T-helper 17 cell (primary cell): ENCODE data around the gene YAE1. TPM values are rescaled to one million over a fixed set of nuclear protein-coding genes. Genes with fewer than 3 reads are reported as not detected.

Experiments used
- ATAC-seq: fragments of 150-1000 bp; cut with Tn5 transposase; 2 replicates; pipeline ENCODE4 v1.10.0; 2021; ENCODE audit warnings: mild to moderate bottlenecking, moderate library complexity
- DNase-seq, 3 donors: peaks; one replicate each; pipeline versions ENCODE4 v3.0.0 to v3.0.0-alpha.2; 2020 to 2021
- H3K9me3 ChIP-seq: one replicate; pipeline ENCODE4 v1.7.0; 2013; ENCODE audit warnings: low read length, mild to moderate bottlenecking; ENCODE audit not compliant: control insufficient read depth, poor library complexity, severe bottlenecking
- H3K27ac Mint-ChIP-seq: one replicate; pipeline ENCODE4 v1.8.0; 2022; ENCODE audit warnings: mild to moderate bottlenecking, moderate library complexity, mixed read lengths
- H3K27me3 Mint-ChIP-seq: one replicate; pipeline ENCODE4 v1.8.0; 2022; ENCODE audit warnings: mixed read lengths
- H3K36me3 Mint-ChIP-seq: one replicate; pipeline ENCODE4 v1.8.0; 2022; ENCODE audit warnings: low read depth, mixed read lengths
- H3K4me1 Mint-ChIP-seq: one replicate; pipeline ENCODE4 v1.8.0; 2022; ENCODE audit warnings: mild to moderate bottlenecking, mixed read lengths
- H3K4me3 Mint-ChIP-seq: one replicate; pipeline ENCODE4 v1.8.0; 2022; ENCODE audit warnings: mild to moderate bottlenecking, moderate library complexity, mixed read lengths
- total RNA-seq, 4 donors: library from RNA in 2 of 4; stranded (reverse) in 2 of 4; gene quantifications; one replicate each; pipeline ENCODE4 v1.2.3 and lab custom pipeline; 2022 to 2026

The YAE1 gene
- total RNA-seq (1 to 10 TPM; 3.7 to 6.6 TPM), total RNA-seq (lab: John Stamatoyannopoulos, UW) (2.3 to 12.4 reads per million in 2 donors)

- H3K27me3 Mint-ChIP-seq = peaks cover 3% of the 10 kb centered on the region
- peaks cover 18% of the 10 kb centered on the region for H3K4me1 Mint-ChIP-seq
- no peaks in the 10 kb centered on the region for H3K9me3 ChIP-seq
- ATAC-seq = peak; percentile 95
- peak; percentile 53 to 64 (median 56) for DNase-seq
- peak within 1 kb of the TSS; percentile 97 for H3K27ac Mint-ChIP-seq
- peak within 1 kb of the TSS; percentile 100 for H3K4me3 Mint-ChIP-seq
- H3K36me3 Mint-ChIP-seq = peaks cover 2% of the 10 kb centered on the region
These were observed at the start of gene YAE1 for GRCh38 chr7:39566023-39566921. YAE1 (plus strand) TSS chr7:39566404; CDS start chr7:39566419, 15 bp downstream.

GRCh38 chr7:39516498-39516897 lies 49.7 kb upstream of the YAE1 start:
- Mint-ChIP-seq H3K27ac (no peak overlapping the region), H3K36me3 (no peaks in the 10 kb centered on the region), H3K27me3 (peaks cover 15% of the 10 kb centered on the region), H3K4me1 (peaks cover 7% of the 10 kb centered on the region), H3K4me3 (no peak overlapping the region)
- ATAC-seq (no peak), DNase-seq (no peak)
- H3K9me3 ChIP-seq = no peaks in the 10 kb centered on the region

- Mint-ChIP-seq H3K4me1 (peaks cover 7% of the 10 kb centered on the region), H3K36me3 (no peaks in the 10 kb centered on the region), H3K4me3 (no peak overlapping the region), H3K27me3 (peaks cover 19% of the 10 kb centered on the region), H3K27ac (no peak overlapping the region)
- H3K9me3 ChIP-seq = no peaks in the 10 kb centered on the region
- DNase-seq (no peak), ATAC-seq (no peak)
These were observed 49.0 kb upstream of the YAE1 start for GRCh38 chr7:39517240-39517639.

GRCh38 chr7:39525926-39526325 lies 40.3 kb upstream of the YAE1 start:
- no peak for ATAC-seq
- no peak overlapping the region for H3K4me3 Mint-ChIP-seq
- peaks cover 2% of the 10 kb centered on the region for H3K4me1 Mint-ChIP-seq
- no peak for DNase-seq
- no peaks in the 10 kb centered on the region for H3K9me3 ChIP-seq
- no peak overlapping the region for H3K27ac Mint-ChIP-seq
- H3K27me3 Mint-ChIP-seq = peaks cover 57% of the 10 kb centered on the region
- no peaks in the 10 kb centered on the region for H3K36me3 Mint-ChIP-seq

GRCh38 chr7:39526666-39527065 lies 39.5 kb upstream of the YAE1 start:
- H3K27me3 Mint-ChIP-seq = peaks cover 56% of the 10 kb centered on the region
- no peak overlapping the region for H3K4me3 Mint-ChIP-seq
- DNase-seq = no peak

GRCh38 chr7:39527296-39527695 lies 38.9 kb upstream of the YAE1 start:
- H3K9me3 ChIP-seq = no peaks in the 10 kb centered on the region
- no peaks in the 10 kb centered on the region for H3K36me3 Mint-ChIP-seq
- H3K27me3 Mint-ChIP-seq = peaks cover 56% of the 10 kb centered on the region
- H3K4me3 Mint-ChIP-seq = no peak overlapping the region
- no peak for ATAC-seq
- DNase-seq = no peak
- peaks cover 2% of the 10 kb centered on the region for H3K4me1 Mint-ChIP-seq
- H3K27ac Mint-ChIP-seq = no peak overlapping the region

More at GRCh38 chr7:39526666-39527065, 39.5 kb upstream of the YAE1 start:
- H3K27ac Mint-ChIP-seq = no peak overlapping the region
- H3K36me3 Mint-ChIP-seq = no peaks in the 10 kb centered on the region
- H3K4me1 Mint-ChIP-seq = peaks cover 2% of the 10 kb centered on the region
- H3K9me3 ChIP-seq = no peaks in the 10 kb centered on the region
- no peak for ATAC-seq

GRCh38 chr7:39527951-39528350 lies 38.3 kb upstream of the YAE1 start:
- Mint-ChIP-seq H3K27me3 (peaks cover 59% of the 10 kb centered on the region), H3K4me3 (no peak overlapping the region), H3K36me3 (no peaks in the 10 kb centered on the region)

GRCh38 chr7:39528849-39529248 lies 37.4 kb upstream of the YAE1 start:
- Mint-ChIP-seq H3K27me3 (peaks cover 58% of the 10 kb centered on the region), H3K4me3 (no peak overlapping the region), H3K27ac (no peak overlapping the region), H3K4me1 (peaks cover 2% of the 10 kb centered on the region), H3K36me3 (no peaks in the 10 kb centered on the region)
- H3K9me3 ChIP-seq = no peaks in the 10 kb centered on the region
- ATAC-seq (no peak), DNase-seq (no peak)

More at GRCh38 chr7:39527951-39528350, 38.3 kb upstream of the YAE1 start:
- Mint-ChIP-seq H3K27ac (no peak overlapping the region), H3K4me1 (peaks cover 2% of the 10 kb centered on the region)
- H3K9me3 ChIP-seq = no peaks in the 10 kb centered on the region
- ATAC-seq (no peak), DNase-seq (no peak)

- Mint-ChIP-seq H3K36me3 (no peaks in the 10 kb centered on the region), H3K4me3 (no peak overlapping the region), H3K4me1 (peaks cover 2% of the 10 kb centered on the region), H3K27me3 (peaks cover 56% of the 10 kb centered on the region), H3K27ac (no peak overlapping the region)
- ATAC-seq = no peak
- no peaks in the 10 kb centered on the region for H3K9me3 ChIP-seq
- no peak for DNase-seq
These were observed 36.6 kb upstream of the YAE1 start for GRCh38 chr7:39529582-39529981.

- Mint-ChIP-seq H3K27me3 (peaks cover 57% of the 10 kb centered on the region), H3K4me3 (no peak overlapping the region), H3K4me1 (peaks cover 2% of the 10 kb centered on the region), H3K36me3 (no peaks in the 10 kb centered on the region), H3K27ac (no peak overlapping the region)
- no peaks in the 10 kb centered on the region for H3K9me3 ChIP-seq
- ATAC-seq (no peak), DNase-seq (no peak)
These were observed 35.2 kb upstream of the YAE1 start for GRCh38 chr7:39530971-39531370.

GRCh38 chr7:39531818-39532217 lies 34.4 kb upstream of the YAE1 start:
- peaks cover 2% of the 10 kb centered on the region for H3K4me1 Mint-ChIP-seq
- no peak overlapping the region for H3K4me3 Mint-ChIP-seq
- no peaks in the 10 kb centered on the region for H3K36me3 Mint-ChIP-seq
- no peak for DNase-seq
- no peaks in the 10 kb centered on the region for H3K9me3 ChIP-seq
- ATAC-seq = no peak
- no peak overlapping the region for H3K27ac Mint-ChIP-seq
- peaks cover 59% of the 10 kb centered on the region for H3K27me3 Mint-ChIP-seq

GRCh38 chr7:39532832-39533231 lies 33.4 kb upstream of the YAE1 start:
- DNase-seq = no peak
- Mint-ChIP-seq H3K36me3 (no peaks in the 10 kb centered on the region), H3K27ac (no peak overlapping the region), H3K4me1 (peaks cover 2% of the 10 kb centered on the region), H3K27me3 (peaks cover 53% of the 10 kb centered on the region), H3K4me3 (no peak overlapping the region)
- H3K9me3 ChIP-seq = no peaks in the 10 kb centered on the region
- no peak for ATAC-seq

GRCh38 chr7:39534599-39534998 lies 31.6 kb upstream of the YAE1 start:
- Mint-ChIP-seq H3K4me3 (no peak overlapping the region), H3K27ac (no peak overlapping the region), H3K36me3 (no peaks in the 10 kb centered on the region), H3K27me3 (peaks cover 53% of the 10 kb centered on the region), H3K4me1 (peaks cover 2% of the 10 kb centered on the region)
- no peak for ATAC-seq
- no peaks in the 10 kb centered on the region for H3K9me3 ChIP-seq
- DNase-seq = no peak

- no peak overlapping the region for H3K4me3 Mint-ChIP-seq
- no peak for DNase-seq
- no peak overlapping the region for H3K27ac Mint-ChIP-seq
- no peak for ATAC-seq
- no peaks in the 10 kb centered on the region for H3K9me3 ChIP-seq
- H3K27me3 Mint-ChIP-seq = peaks cover 53% of the 10 kb centered on the region
- H3K4me1 Mint-ChIP-seq = peaks cover 4% of the 10 kb centered on the region
- no peaks in the 10 kb centered on the region for H3K36me3 Mint-ChIP-seq
These were observed 31.1 kb upstream of the YAE1 start for GRCh38 chr7:39535064-39535463.
